Skeletal muscle cell (primary cell): ENCODE measurements around the gene F2.
"Not testable (repeated sequence)": the region's sequence is repeated elsewhere in the genome, so short reads cannot be mapped to it uniquely, and the experiment has no call there.

Experiments used
- DNase-seq: peaks from one replicate; pipeline ENCODE4 v3.0.0-alpha.2; 2010; ENCODE audit warnings: low read depth
- H3K4me3 ChIP-seq: 2 replicates; pipeline ENCODE4 v1.5.1; 2011; ENCODE audit warnings: low read depth, mild to moderate bottlenecking, control low read depth, low read length, moderate library complexity

F2 gene

DNA sequence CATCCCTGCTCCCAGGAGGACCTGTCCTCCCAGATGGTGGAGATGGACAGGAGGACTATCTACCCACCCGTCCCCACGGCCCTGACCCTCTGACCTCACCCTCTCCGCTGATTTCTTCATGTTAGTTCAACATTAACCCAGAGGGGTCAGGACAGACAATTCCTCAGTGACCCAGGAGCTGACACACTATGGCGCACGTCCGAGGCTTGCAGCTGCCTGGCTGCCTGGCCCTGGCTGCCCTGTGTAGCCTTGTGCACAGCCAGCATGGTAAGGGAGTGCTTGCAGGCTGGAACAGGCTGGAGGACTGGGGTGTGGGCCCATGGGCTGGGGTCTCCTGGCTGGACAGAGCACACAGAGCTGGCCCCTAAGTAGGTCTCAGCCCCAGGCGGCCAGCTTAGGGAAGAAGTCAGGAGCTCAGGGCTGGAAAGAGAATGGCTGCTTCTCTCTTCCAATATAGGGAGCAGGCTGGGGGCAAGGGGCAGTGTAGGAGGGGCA lies at the start of gene F2:
TSS of gene F2 (plus strand) at position 166 of the 495 bp plus-strand sequence. CDS start at position 189, 23 bp downstream.
- H3K4me3 ChIP-seq: no peak within 1 kb of the TSS
- no peak for DNase-seq

DNA sequence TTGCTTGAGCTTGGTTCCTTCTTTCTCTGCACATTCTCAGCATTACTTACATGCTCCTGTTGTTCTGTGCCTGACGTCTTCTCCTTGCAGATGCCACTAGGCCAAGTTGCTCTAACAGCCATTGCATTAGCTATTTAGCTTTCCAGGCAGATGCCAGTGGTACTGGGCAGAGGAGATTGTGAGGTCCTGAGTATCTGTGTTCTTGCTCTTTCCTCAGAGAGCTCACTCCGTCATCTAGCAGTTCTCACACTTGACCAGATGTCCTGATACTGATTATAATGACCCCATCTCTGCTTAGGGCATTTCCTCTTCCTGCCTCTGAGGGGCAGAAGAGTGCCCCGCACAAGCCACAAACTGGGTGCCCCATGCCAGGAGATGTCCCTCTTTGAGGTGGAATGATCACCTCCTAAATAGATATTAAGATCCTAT lies 49.3 kb upstream of the F2 start:
- DNase-seq: no peak
- H3K4me3 ChIP-seq: no peak overlapping the region

DNA sequence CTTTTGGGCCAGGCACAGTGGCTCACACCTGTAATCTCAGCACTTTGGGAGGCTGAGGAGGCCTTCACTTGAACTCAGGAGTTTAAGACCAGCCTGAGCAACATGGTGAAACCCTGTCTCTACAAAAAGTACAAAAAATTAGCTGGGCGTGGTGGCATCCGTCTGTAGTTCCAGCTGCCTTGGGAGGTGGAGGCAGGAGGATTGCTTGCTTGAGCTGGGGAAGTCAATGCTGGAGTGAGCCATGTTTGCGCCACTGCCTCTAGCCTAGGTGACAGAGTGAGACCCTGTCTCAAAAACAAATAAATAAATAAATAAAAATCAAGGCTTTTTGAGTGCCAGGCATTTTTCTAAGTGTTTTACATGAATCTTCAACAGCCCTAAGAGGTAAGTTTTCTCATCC lies 48.5 kb upstream of the F2 start:
- DNase-seq, H3K4me3 ChIP-seq: not testable (repeated sequence)

DNA sequence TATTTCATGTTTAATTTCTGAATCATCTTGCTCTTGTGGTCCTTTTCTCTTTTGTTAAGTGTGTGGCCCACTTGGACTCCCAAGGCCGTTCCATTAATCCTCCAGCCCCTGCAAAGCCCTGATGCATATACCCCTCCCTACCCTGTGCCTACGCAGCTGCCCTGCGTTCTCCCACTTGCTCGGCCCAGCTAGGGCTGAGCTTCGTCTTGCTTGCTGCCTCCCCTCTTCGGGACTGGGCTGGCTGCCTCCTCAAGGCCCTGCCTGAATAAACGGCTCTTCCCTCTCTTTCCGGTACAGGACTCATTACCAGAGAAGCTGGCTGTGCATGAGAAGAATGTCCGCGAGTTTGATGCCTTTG lies 47.1 kb upstream of the F2 start:
- no peak overlapping the region for H3K4me3 ChIP-seq
- no peak for DNase-seq

DNA sequence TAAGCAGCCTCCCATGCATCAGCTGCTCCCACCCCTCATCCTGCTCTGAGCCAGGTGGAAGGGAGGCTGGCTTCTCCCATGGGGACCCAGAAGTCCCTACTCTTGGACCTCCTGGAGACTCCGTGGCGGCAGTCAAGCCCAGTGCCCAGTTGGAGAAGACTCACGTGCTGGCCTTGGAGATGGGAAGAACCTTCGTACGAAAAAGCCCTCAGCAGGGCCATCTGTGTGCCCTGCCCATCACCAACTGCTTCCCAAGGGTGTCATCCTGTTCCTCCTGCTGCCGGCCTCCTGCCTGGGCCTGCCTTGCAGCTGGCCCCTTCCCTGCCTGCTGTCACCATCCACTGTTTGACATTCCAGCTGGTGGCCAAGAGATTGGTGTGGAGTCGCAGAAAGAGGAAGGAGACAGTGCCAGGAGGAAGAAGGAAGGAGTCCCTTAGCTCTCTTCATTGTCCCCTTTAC lies 46.6 kb upstream of the F2 start:
- H3K4me3 ChIP-seq: no peak overlapping the region

DNA sequence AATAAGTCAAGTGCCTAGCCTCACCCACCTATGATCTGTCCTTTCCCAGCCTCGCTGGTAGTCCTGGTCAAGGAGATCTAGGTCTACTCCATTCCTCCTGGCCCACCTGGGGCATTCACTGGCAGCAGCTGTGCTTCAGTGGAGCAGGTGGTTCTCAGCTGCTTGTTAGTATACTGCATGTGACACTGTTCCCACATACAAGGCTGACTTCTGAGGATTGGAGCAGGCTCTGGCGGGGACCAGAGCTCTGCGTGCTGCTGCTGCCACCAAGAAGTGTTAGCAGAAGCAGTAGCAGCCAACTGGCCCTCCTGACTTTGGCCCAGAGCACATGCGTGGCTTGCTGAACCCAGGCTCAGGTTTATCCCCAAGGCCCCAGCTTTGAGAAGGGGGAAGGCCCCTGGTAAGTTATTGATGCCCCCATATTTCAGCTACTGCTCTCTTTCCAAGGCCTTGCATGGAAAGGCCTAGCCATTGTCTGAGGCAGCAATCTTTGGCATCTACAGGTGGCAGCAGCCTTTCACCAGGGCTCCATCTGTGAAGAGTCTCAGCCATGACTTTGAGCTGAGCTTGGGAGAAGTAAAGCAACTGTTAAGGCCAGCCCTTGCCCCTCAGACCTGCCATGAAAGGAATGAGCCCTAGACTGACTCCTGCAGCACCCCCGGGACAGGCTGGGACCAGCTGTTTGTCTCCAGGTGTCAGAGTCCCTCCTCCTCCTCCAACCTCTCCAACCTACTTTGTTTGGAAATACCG lies 45.1 kb upstream of the F2 start:
- H3K4me3 ChIP-seq: no peak overlapping the region
- DNase-seq: no peak

More for the DNA sequence above, 46.6 kb upstream of the F2 start:
- DNase-seq: no peak

DNA sequence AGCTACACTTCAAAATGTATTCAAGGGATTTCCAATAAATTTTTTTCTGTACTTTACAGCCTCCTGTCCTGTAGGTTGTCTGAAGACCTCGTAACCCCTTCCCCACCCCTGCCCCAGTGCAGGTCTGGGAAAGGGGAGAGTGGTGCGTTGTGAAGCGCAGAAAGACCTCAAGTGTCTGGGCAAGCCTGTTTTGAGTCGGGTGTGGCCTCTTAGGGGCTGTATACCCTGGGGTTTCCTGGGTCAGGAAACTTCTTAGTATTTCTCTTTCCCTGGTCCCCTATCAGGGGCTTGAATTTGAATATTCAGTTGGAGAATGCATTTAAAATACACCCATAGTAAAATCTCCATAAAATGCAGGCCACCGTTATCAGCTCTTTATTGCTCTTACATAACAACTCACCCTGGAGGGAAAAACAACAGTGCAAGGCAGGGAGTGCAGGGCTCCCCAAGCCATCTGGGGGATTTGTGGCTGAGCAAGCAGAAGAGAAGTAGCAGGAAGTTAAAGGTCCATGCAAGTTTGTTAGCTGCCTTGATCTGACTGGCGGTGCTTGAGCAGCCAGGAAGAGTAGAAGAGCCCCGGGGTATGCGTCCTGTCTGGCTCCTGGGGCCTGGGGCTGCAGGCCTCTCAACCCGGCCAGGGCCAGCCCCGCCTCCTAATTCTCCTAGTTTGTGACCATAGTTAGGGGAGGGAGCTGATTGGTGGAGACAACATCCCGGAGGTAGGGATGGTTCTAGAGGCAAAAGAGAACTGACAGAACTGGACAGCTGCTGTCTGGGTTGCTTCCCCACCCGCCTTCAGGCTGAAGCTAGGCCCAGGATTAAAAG lies 44.3 kb upstream of the F2 start:
- no peak overlapping the region for H3K4me3 ChIP-seq
- DNase-seq: no peak

DNA sequence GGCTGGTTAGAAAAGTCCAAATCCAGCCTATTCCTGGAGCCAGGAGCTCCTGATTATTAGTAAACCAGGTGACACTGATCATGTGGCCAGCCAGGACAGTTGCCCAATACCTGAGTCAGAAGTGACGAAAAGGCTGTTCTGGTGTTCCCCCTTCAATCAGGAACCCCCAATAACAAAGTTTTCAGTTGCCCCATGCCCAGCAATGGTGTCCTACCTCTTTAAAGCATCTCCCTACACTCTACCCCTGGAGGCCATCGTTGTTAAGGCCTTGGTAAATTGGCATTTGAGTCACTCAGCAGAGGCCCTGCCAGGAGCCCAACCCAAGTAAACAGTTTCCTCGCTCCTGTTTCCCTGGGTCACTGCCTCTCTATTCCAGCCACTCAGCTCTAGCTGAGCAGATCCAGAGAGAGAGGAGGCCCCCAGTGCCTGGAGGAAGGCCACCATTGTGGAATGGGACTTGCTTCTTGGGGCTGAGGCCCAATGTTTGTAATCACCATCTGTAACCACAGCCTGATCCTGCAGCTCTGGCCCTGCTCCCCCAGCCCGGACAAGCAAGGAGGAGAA lies 43.6 kb upstream of the F2 start:
- DNase-seq: no peak
- H3K4me3 ChIP-seq: no peak overlapping the region

DNA sequence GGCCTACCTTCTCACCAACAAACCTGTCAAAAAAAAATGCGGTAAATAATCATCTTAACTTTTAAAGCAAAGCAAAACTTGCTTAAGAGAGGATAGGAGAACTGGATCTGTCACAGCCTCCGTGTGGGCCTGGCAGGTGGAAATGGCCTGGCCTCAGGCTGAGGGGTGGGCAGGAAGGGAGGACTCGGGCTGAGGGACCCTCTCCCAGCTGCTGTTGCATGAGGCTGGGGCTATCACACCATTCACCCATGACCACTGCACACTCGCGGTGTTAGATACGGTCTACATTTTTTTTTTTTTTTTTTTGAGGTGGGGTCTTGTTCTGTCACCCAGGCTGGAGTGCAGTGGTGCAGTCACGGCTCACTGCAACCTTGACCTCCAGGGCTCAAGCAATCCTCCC lies 43.1 kb upstream of the F2 start:
- H3K4me3 ChIP-seq: no peak overlapping the region
- DNase-seq: no peak

DNA sequence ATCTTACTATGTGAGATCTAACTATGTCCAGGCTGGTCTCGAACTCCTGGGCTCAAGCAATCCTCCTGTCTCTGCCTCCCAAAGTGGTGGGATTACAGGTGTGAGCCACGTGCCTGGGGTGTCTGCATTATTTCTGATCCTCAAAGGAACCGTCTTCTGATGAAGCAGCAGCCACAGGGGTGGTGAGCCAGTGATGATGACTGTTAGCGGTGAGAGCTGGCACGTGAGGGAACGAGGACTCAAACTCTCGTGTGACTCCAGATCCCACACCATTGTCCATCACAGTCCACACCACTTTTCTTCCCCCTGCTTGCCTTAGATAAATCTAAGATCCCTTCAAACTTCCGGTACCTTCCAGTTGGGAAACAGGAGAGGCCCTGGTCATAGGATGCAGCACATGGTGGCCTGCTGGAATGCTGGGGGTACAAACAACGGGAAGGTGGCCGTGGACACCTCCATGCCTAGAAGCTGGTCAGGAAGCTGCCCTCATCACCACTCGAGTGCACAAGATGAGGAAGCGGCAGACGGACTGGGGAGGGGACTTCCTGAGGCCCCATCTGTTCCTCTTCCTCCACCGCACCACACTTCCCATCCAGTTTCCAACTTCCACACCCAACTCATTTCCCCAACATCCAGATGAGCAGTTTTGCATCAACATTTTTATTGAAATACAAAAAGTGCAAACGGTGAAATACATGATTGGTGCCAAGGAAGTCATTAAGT lies 42.4 kb upstream of the F2 start:
- DNase-seq: no peak

DNA sequence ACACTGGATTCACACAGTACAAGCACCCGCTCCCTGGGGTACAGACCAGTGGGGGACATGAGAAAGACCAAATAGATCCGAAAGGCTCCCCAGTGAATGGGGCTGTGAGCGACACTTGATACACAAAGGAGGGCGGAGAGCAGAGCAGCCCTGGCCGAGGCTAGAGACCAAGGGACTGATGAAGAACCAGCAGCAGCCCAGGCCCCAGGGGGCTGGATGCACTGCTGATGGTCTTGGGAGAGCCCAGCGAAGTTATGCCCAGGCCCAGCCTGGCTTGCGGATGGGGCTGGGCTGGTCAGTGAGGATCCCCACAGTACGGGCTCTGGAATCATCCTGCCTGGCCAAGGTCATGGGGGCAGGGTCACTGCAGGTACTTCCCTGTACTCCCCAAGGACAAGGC lies 41.8 kb upstream of the F2 start:
- H3K4me3 ChIP-seq: no peak overlapping the region
- DNase-seq: no peak

More for the DNA sequence above, 42.4 kb upstream of the F2 start:
- H3K4me3 ChIP-seq: no peak overlapping the region

DNA sequence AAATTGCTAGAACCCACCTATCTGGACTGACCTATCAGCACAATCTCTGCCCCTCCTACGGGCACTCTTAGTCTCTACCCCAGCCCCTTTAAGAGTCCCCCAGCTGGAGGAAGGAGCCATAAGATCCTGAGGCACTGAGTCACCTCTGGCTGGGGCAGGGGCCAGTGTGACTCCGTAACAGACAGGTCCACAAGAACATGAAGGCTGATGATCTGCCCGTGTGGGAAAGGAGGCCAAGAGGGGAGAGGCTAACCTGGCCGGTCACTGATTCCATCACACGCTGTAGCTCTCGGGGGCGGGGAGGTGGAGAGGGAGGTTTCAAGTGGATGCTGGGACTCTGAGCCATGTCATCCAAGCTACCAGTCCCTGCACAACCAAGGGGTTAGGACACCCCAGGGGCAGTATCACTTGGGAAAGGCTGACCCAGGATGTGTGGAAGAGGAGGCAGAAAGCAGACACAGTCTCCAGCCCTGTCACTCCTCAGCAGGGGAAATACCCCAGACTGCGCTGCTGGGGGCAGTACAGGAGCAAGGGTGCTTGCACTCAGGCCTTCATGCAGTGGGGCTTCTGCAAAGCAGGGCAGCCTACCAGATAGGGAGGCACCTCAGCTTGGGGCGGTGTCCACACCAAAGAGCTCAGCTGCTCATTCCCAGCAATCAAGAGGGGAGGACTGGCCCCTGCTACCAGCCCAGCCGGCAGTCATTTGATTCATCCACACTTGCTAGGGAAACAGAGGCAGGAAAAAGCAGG lies 40.8 kb upstream of the F2 start:
- DNase-seq: no peak
- no peak overlapping the region for H3K4me3 ChIP-seq

DNA sequence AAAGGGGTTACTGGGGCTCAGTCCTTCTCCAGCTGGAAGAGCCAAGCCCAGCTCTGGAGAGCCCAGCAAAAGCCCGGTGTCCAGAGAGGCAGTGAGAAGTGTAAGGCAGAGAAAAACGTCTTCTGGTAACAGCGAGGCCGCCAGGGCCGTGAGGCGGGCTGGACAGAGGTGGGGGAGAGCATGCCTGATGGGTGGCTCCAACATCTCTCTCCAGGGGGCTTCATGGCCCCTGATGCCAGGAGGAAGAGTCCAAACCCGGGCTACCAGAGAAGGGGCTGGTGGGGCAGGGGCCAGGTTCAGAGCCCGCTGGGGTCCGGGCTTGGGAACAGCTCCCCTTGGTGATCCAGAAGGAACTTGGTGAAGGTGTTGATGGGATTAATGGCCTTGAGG lies 40.3 kb upstream of the F2 start:
- no peak overlapping the region for H3K4me3 ChIP-seq

DNA sequence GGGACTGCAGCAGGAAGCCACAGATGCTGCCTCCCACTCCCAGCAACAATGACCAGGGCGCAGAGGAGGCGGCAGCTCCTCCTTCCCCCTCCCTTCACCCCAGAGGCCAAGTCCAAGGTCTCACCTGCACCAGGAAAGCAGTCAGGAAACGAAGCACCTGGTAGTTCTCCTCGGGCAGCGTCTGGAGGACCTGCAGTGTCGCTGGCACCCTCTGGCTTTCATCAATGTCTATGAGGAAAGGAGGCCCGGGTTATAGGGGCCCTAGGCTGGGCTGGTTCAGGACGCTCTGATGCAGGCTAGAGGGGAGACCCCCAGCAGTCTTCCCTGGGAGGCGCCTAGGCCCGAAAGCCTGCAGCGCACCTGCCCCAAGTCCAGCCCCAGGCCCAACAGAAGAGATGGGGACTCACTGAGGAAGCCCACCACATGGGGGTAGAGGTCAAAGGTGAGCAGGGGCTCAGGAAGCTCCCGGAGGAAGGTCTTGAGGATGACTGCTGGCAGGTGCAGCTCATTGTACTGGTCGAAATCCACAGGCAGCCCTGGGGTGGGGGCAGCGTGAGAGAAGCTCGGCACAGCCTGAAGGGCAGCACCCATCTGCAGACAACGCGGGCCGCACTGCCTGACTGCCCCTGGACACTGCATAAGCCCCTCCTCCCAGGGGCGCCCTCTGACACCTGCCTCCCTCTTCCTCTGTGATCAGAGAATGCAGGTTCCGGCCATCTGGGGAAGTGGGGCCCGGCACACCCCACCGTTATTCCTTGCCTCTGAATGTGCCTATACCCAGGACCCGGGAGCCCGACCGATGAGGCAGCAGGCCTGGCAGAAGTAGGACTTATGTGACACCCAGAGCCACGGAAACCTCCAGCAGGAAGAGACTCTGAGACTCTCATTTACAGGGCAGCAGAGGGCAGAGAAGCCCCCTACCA lies 39.5 kb upstream of the F2 start:
- DNase-seq: no peak
- H3K4me3 ChIP-seq: no peak overlapping the region

More for the DNA sequence above, 40.3 kb upstream of the F2 start:
- DNase-seq: no peak

DNA sequence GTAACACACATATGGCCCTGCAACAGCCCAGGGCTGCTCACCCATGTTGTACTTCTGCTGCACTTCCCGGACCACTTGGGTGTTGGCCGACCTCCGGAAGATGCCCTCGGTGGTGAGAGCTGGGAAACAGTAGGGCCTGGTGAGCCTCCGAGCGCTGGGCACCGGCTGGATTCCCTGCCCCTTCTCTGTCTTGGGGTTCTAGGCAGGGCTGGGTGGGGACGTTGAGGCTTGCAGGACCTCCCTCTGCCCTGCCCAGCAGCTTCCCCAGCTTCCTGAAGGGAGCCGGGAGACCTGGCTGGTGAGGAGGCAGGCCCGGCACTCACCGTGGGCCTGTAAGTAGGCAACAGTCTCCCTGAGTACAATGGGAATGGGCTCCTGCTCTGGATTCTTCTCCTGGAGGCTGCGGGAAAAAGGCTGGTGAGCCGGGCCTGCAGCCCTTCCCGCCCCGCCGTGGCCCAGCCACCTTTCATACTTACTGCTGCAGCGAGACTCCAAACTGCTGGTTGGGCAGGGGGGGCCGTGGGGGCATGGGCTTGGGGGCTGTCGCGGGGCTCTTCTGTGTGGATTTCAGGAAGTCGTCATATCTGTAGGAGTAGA lies 38.8 kb upstream of the F2 start:
- H3K4me3 ChIP-seq: no peak overlapping the region
- no peak for DNase-seq

DNA sequence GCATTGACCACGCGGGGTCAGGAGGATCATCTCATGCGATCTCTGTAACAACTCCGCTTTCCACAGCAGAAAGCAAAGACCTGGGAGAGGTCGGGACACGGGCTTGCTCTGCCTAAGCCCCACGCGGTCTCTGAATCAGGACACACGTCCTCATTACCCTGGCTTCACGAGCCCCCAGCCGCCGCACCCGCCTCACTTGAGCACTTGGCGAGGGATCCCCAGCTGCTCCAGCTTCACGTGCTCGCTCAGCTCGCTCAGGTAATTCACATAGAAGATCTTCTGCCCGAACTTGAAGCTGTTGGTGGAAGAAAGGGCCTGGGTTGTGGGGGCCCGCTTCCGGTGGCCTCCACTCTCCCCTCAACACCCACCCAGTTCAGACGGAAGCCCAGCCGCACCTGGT lies 38.2 kb upstream of the F2 start:
- no peak overlapping the region for H3K4me3 ChIP-seq
- DNase-seq: no peak

DNA sequence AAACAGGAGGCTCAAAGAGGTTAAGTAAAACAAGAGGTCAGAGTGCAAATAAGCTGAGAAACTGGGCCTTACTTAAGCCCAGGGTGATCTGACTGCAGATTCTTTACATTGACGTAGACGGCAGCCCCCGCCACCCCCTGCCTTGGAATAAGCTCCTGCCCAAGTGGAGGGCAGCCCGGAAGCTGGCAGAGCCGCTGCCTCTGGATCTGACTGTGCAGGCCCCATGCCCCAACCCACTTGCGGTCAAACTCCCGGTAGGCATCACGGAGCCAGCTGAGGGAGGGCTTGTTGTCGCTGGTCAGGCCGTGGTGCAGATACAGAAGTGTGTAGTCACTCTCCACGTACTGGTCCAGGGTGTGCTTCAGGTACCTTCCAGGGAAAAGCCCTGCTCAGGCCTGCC lies 37.2 kb upstream of the F2 start:
- no peak overlapping the region for H3K4me3 ChIP-seq

More for the DNA sequence above, 37.2 kb upstream of the F2 start:
- DNase-seq: no peak
